ENCODE results near the gene SNX24. TPM values are rescaled to one million over a fixed set of nuclear protein-coding genes. Genes with fewer than 3 reads are reported as not detected.

SNX24 gene
- total and polyA plus RNA-seq, 2 experiments from 2014 or later: 18.0 to 27.5 TPM

DNA sequence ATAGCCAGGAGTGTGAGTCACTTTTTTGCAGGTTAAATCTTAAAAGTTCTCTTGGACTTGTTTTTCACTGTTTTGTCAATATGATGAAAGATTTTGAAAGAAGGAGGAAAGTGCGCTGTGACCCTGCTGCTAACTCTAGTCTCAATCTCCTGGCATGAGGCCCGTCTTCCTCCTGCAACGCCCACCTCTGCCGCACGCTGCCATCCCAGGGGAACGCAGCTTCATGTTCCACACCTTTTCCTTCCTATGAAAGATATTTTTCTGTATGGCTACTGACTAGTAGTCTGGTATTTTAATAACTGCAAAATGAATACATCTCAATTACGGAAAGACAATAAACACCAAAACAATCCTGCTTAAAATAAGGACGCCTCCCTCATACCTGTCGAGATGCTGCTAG lies 182.8 kb downstream of the SNX24 start (continued):
- TF ChIP-seq POLR2AphosphoS5 (IDR thresholded peaks at IDR 0.05; ENCODE audit: low read depth) (no peak), EZH2 (IDR thresholded peaks at IDR 0.05; ENCODE audit: low read depth, unreplicated experiment) (no peak), CREB1 (CRISPR knock-in tag; IDR thresholded peaks at IDR 0.05; ENCODE audit: low read depth) (no peak), STAT1 (IDR thresholded peaks at IDR 0.05; ENCODE audit: unreplicated experiment) (no peak)
- TF ChIP-seq, protein P1, sequence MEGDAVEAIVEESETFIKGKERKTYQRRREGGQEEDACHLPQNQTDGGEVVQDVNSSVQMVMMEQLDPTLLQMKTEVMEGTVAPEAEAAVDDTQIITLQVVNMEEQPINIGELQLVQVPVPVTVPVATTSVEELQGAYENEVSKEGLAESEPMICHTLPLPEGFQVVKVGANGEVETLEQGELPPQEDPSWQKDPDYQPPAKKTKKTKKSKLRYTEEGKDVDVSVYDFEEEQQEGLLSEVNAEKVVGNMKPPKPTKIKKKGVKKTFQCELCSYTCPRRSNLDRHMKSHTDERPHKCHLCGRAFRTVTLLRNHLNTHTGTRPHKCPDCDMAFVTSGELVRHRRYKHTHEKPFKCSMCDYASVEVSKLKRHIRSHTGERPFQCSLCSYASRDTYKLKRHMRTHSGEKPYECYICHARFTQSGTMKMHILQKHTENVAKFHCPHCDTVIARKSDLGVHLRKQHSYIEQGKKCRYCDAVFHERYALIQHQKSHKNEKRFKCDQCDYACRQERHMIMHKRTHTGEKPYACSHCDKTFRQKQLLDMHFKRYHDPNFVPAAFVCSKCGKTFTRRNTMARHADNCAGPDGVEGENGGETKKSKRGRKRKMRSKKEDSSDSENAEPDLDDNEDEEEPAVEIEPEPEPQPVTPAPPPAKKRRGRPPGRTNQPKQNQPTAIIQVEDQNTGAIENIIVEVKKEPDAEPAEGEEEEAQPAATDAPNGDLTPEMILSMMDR (conservative IDR thresholded peaks at IDR 0.05; ENCODE audit: low read depth in 2 of 2): no peak
- TF ChIP-seq, protein P2, sequence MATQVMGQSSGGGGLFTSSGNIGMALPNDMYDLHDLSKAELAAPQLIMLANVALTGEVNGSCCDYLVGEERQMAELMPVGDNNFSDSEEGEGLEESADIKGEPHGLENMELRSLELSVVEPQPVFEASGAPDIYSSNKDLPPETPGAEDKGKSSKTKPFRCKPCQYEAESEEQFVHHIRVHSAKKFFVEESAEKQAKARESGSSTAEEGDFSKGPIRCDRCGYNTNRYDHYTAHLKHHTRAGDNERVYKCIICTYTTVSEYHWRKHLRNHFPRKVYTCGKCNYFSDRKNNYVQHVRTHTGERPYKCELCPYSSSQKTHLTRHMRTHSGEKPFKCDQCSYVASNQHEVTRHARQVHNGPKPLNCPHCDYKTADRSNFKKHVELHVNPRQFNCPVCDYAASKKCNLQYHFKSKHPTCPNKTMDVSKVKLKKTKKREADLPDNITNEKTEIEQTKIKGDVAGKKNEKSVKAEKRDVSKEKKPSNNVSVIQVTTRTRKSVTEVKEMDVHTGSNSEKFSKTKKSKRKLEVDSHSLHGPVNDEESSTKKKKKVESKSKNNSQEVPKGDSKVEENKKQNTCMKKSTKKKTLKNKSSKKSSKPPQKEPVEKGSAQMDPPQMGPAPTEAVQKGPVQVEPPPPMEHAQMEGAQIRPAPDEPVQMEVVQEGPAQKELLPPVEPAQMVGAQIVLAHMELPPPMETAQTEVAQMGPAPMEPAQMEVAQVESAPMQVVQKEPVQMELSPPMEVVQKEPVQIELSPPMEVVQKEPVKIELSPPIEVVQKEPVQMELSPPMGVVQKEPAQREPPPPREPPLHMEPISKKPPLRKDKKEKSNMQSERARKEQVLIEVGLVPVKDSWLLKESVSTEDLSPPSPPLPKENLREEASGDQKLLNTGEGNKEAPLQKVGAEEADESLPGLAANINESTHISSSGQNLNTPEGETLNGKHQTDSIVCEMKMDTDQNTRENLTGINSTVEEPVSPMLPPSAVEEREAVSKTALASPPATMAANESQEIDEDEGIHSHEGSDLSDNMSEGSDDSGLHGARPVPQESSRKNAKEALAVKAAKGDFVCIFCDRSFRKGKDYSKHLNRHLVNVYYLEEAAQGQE (IDR thresholded peaks at IDR 0.05; ENCODE audit: unreplicated experiment): no peak

DNA sequence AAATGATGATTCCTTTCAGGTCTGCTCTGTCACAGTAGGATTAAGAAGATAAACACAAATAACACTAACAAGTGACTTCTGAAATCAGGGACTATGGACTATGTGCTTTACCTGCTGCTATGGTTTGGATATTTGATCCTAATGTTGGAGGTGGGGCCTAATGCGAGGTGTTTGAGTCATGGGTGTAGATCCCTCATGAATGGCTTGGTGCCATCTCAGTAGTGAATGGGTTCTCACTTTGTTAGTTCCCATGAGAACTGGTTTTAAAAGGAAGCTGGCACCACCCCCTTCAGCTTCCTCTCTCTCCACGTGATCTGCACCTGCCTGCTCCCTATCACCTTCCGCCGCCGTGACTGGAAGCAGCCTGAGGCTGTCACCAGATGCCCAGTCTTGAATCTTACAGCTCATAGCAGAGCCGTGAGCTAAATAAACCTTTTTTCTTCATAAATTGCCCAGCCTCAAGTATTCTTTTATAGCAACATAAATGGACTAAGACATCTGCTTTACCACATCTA lies 187.8 kb downstream of the SNX24 start:
- no peaks in the 10 kb centered on the region for H3K9me2 ChIP-seq (ENCODE audit: insufficient read depth)
- DNase-seq (ENCODE audit: low spot score) (no peak), ATAC-seq (no peak)
- Mint-ChIP-seq H3K27me3 (ENCODE audit: insufficient read depth, low read depth, poor library complexity) (peaks cover 42% of the 10 kb centered on the region), H3K36me3 (ENCODE audit: low read depth) (no peaks in the 10 kb centered on the region; the same call in 2 of the 3 replicates), H3K4me1 (peaks cover 32% of the 10 kb centered on the region), H3K9me3 (no peaks in the 10 kb centered on the region), H3K4me3 (no peak overlapping the region), H3K27ac (no peak overlapping the region)
- no peaks in the 10 kb centered on the region for H3K79me2 ChIP-seq (replicated peaks; ENCODE audit: insufficient read depth)
- no peak overlapping the region for H3K27ac ChIP-seq (ENCODE audit: low read depth)
- no peak overlapping the region for H3K4me2 ChIP-seq
- no peak overlapping the region for H2AFZ ChIP-seq
- H3K4me1 ChIP-seq (ENCODE audit: insufficient read depth): peaks cover 27% of the 10 kb centered on the region
- H3F3A ChIP-seq (replicated peaks; ENCODE audit: low read depth): no peaks in the 10 kb centered on the region
- no peaks in the 10 kb centered on the region for H3K36me3 ChIP-seq (ENCODE audit: insufficient read depth)
- H3K27me3 ChIP-seq (ENCODE audit: insufficient read depth): peaks cover 35% of the 10 kb centered on the region
- no peaks in the 10 kb centered on the region; the same call in 1 of the 2 replicates for H4K20me1 ChIP-seq (replicated peaks; ENCODE audit: insufficient read depth)
- H3K4me3 ChIP-seq: no peak overlapping the region
- TF ChIP-seq, protein P1 (conservative IDR thresholded peaks at IDR 0.05; ENCODE audit: low read depth in 2 of 2): no peak
- TF ChIP-seq STAT1 (IDR thresholded peaks at IDR 0.05; ENCODE audit: unreplicated experiment) (no peak), NANOG (IDR thresholded peaks at IDR 0.05; ENCODE audit: borderline replicate concordance) (no peak), EZH2 (IDR thresholded peaks at IDR 0.05; ENCODE audit: low read depth, unreplicated experiment) (no peak), POLR2AphosphoS5 (IDR thresholded peaks at IDR 0.05; ENCODE audit: low read depth) (no peak), ZNF331 (CRISPR knock-in tag; IDR thresholded peaks at IDR 0.05; ENCODE audit: low read depth) (no peak)

Measured in GM23338 (cell line).